Right lobe of liver (tissue), 4 donors: ENCODE data around the gene GRAMD1C.
A peak's percentile ranks its signal among the peaks of the same experiment; 100 is the strongest.

Experiments used
- POLR2A ChIP-seq: fragments of 450-650 bp; IDR thresholded peaks from one replicate; pipeline ENCODE4 v1.6.1; 2017; ENCODE audit warnings: antibody characterized with exemption, mild to moderate bottlenecking
- TF ChIP-seq, protein P1 (sequence below), 4 donors: fragments of 200-600 bp in 3 of 4; fragments of 450-650 bp in 1 of 4; IDR thresholded peaks; one replicate each; pipeline versions ENCODE4 v1.5.1 to v1.8.0; 2016 to 2022; ENCODE audit warnings: antibody characterized with exemption in 4 of 4, mild to moderate bottlenecking in 2 of 4
- donor health status: DM: no; HTN: no; CAD: no.
- donor health status: DM: no; HTN: no; CAD: no.
- donor health status: DM: no; HTN: yes; CAD: no.

DNA sequence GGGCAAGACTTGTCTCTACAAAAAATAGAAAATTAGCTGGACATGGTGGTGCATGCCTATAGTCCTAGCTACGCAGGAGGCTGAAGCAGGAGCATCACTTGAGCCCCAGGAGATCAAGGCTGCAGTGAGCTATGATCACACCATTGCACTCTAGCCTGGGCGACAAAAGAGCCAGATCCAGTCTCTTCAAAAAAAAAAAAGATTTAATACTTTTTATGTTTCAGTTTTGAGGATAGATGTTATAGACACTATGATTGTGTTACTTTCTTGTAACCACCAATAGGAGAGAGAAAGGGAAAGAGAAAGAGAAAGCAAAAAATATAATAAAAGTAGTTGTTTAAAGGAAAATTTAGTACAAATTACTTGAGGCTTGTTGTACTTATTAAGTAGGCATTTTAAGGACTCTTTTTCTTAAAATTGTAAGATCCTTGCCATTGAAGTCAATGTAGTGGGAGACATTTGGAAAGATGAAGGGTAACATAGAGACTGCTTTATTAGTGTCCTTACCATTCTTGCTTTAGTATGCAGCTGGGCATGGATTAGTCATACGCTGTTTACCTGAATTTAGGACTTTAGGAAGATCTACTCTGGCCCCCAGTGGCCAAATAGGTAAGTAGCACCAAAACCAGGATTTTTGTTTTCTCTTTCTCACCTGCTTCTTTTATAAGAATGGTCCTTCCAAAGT, 74.1 kb downstream of the GRAMD1C start:
- TF ChIP-seq, protein P1, sequence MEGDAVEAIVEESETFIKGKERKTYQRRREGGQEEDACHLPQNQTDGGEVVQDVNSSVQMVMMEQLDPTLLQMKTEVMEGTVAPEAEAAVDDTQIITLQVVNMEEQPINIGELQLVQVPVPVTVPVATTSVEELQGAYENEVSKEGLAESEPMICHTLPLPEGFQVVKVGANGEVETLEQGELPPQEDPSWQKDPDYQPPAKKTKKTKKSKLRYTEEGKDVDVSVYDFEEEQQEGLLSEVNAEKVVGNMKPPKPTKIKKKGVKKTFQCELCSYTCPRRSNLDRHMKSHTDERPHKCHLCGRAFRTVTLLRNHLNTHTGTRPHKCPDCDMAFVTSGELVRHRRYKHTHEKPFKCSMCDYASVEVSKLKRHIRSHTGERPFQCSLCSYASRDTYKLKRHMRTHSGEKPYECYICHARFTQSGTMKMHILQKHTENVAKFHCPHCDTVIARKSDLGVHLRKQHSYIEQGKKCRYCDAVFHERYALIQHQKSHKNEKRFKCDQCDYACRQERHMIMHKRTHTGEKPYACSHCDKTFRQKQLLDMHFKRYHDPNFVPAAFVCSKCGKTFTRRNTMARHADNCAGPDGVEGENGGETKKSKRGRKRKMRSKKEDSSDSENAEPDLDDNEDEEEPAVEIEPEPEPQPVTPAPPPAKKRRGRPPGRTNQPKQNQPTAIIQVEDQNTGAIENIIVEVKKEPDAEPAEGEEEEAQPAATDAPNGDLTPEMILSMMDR (IDR thresholded peaks at IDR 0.05), result peak; percentile 60 to 93 (median 69)
- TF ChIP-seq POLR2A, result no peak
